Psoas muscle (tissue), 8 donors: ENCODE data around the gene C1orf116. TPM values are rescaled to one million over a fixed set of nuclear protein-coding genes. Genes with fewer than 3 reads are reported as not detected.

Experiments
- ATAC-seq, 4 donors: fragments of 200-7000 bp; cut with Tn5 transposase; one replicate each; pipeline ENCODE4 v1.9.1; 2020; ENCODE audit warnings: moderate library complexity in 3 of 4, mild to moderate bottlenecking in 2 of 4
- DNase-seq, 2 donors: peaks; one replicate each; pipeline ENCODE4 v3.0.0-alpha.2; 2020
- H3K27ac ChIP-seq: fragments of 200-600 bp; one replicate; pipeline ENCODE4 v1.8.0; 2022
- H3K27me3 ChIP-seq, 3 donors: fragments of 200-600 bp in 1 of 3; one replicate each; pipeline versions ENCODE4 v1.6.1 to v1.8.0; 2013 to 2022; ENCODE audit warnings: low read length in 2 of 3, mild to moderate bottlenecking in 2 of 3, moderate library complexity in 1 of 3; ENCODE audit not compliant: insufficient read depth in 3 of 3
- H3K36me3 ChIP-seq, 2 donors: fragments of 200-600 bp in 1 of 2; one replicate each; pipeline versions ENCODE4 v1.6.1 to v1.8.0; 2013 to 2022; ENCODE audit warnings: low read depth in 1 of 2, mild to moderate bottlenecking in 1 of 2, moderate library complexity in 1 of 2; ENCODE audit not compliant: insufficient read depth in 1 of 2
- H3K4me1 ChIP-seq: fragments of 200-600 bp; one replicate; pipeline ENCODE4 v1.8.0; 2022
- H3K4me3 ChIP-seq: fragments of 200-600 bp; one replicate; pipeline ENCODE4 v1.8.0; 2022; ENCODE audit warnings: mild to moderate bottlenecking
- H3K9me3 ChIP-seq: fragments of 200-600 bp; one replicate; pipeline ENCODE4 v1.8.0; 2022
- WGBS, 3 donors: extraction: QIAGEN DNeasy Blood & Tissue Kit; methylation state at CpG; one replicate each; pipeline versions ENCODE4 v1.1.6 to v1.1.7; 2013; 5-methylcytosine and 5-hydroxymethylcytosine counted together
- intact Hi-C, 2 donors: fragments of 100-400 bp; cut with DNase I; formaldehyde crosslinking; loops; one replicate each; pipeline versions ENCODE4 v1.11.0 to v1.14.2; 2022
- polyA plus RNA-seq, 3 donors: library from polyadenylated mRNA; stranded (reverse); fragments of 200-250 nt; gene quantifications; one replicate each; pipeline ENCODE4 v1.2.3, GENCODE V29; 2013
- total RNA-seq, 4 donors: library from RNA; stranded (reverse); fragmentation: NEBNext Ultra II Directional in 2 of 4; extraction: Animal tissue kit (Norgen Biotek cat#: 25700) in 2 of 4; gene quantifications; one replicate each; pipeline versions ENCODE4 v1.2.1 to v1.2.4, GENCODE V29; 2021 to 2023
- TF ChIP-seq, protein P1 (sequence below): fragments of 200-600 bp; IDR thresholded peaks from one replicate; pipeline ENCODE4 v1.8.0; 2022; ENCODE audit warnings: antibody characterized with exemption
- donor health status: healthy with polysubstance abuse.
- donor health status: DM: no; HTN: no; CAD: no; lungs with moderate emphysema.
- donor health status: Bipolar disorder and iron deficiency.
- donor health status: healthy.
- donor health status: DM: yes; HTN: yes; CAD: no.
- donor health status: DM: no; HTN: no; CAD: no.
- donor health status: DM: no; HTN: no; CAD: no.
- donor health status: DM: yes; HTN: yes; CAD: no.

C1orf116 gene
- total and polyA plus RNA-seq, 7 donors: 0.12 to 1.4 (median 0.35) TPM

DNA sequence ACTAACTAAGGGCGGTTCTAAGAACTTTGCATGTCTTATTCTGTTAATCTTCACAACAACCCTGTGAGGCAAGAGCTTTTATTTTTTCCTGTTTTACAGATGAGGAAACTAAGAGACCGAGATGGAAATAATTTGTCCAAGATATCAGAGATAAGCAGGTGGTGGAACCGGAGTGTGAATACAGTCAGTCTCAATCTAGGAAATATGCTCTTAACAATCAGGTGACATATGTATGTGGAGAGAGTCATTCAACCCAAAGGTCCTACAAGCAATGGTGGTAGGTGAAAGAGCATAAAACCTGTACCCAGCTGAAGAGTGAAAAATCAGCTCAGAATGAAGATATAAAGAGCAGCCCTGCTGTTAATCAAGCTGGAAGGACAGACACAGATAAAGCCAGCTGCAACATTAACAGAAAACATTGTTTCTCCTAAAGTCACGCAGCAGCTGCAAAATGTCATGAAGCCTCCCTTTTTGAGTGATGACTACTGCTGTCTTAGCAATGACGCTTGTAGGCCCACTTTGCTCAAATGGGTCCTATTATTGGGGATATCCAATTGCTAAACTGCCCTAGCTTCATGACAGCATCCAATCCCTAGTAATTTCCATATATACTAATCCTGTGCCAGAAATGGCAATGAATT lies 31.8 kb downstream of the C1orf116 start:
- DNase-seq: no peak
- intact Hi-C loops: no loop called here
- TF ChIP-seq, protein P1, sequence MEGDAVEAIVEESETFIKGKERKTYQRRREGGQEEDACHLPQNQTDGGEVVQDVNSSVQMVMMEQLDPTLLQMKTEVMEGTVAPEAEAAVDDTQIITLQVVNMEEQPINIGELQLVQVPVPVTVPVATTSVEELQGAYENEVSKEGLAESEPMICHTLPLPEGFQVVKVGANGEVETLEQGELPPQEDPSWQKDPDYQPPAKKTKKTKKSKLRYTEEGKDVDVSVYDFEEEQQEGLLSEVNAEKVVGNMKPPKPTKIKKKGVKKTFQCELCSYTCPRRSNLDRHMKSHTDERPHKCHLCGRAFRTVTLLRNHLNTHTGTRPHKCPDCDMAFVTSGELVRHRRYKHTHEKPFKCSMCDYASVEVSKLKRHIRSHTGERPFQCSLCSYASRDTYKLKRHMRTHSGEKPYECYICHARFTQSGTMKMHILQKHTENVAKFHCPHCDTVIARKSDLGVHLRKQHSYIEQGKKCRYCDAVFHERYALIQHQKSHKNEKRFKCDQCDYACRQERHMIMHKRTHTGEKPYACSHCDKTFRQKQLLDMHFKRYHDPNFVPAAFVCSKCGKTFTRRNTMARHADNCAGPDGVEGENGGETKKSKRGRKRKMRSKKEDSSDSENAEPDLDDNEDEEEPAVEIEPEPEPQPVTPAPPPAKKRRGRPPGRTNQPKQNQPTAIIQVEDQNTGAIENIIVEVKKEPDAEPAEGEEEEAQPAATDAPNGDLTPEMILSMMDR: no peak
- ATAC-seq: no peak
- Histone ChIP-seq H3K27me3 (no peaks in the 10 kb centered on the region), H3K9me3 (no peaks in the 10 kb centered on the region), H3K36me3 (no peaks in the 10 kb centered on the region), H3K4me3 (no peak overlapping the region), H3K27ac (no peak overlapping the region), H3K4me1 (no peaks in the 10 kb centered on the region)
- 68 to 73% (median 70%) methylated on average over 5 of the region's 5 CpGs for WGBS, 3 donors

DNA sequence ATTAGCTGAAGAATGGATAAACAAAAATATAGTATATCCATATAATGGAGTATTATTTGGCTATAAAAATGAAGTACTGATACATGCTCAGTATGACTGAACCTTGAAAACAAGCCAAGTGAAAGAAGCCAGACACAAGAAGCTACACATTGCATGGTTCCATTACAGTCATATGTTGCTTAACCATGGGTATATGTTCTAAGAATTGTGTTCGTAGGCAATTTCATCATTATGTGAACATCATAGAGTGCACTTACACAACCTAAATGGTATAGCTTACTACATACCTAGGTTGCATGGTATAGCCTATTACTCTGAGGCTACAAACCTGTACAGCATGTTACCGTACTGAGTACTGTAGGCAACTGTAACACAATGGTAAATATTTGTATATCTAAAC lies 33.7 kb downstream of the C1orf116 start:
- no peaks in the 10 kb centered on the region for H3K4me1 ChIP-seq
- no peaks in the 10 kb centered on the region for H3K36me3 ChIP-seq
- no peak for DNase-seq
- H3K9me3 ChIP-seq: no peaks in the 10 kb centered on the region
- H3K27me3 ChIP-seq: no peaks in the 10 kb centered on the region
- no peak for ATAC-seq
- WGBS, 3 donors: 89 to 92% (median 91%) methylated on average over 2 of the region's 2 CpGs
- TF ChIP-seq, protein P1: no peak
- H3K4me3 ChIP-seq: no peak overlapping the region
- no peak overlapping the region for H3K27ac ChIP-seq
- intact Hi-C loops: no loop called here

DNA sequence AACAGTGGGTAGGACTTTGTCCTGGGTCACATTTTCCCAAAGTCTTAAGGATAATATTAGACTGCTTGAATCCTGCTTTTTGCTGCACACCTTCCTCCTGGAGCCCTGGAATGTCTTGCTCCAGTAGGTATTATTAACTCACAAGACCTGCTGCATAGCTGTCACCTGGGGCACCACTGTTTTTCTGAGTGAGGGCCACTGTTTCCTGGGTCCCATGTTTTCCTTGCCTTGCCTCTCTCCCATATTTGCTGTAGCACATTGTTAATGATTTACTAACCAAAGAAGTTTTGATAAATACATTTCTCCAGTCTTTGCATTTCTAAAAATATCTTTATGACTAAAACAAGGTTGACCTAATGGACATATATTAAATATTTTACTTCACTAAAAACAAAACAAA lies 39.8 kb downstream of the C1orf116 start:
- H3K9me3 ChIP-seq: no peaks in the 10 kb centered on the region
- no peak overlapping the region for H3K4me3 ChIP-seq
- no peak overlapping the region for H3K27ac ChIP-seq
- ATAC-seq: no peak
- H3K4me1 ChIP-seq: no peaks in the 10 kb centered on the region
- TF ChIP-seq, protein P1: no peak
- DNase-seq: no peak
- intact Hi-C loops: no loop called here
- H3K27me3 ChIP-seq: peaks cover 0 to 3% (median 3%) of the 10 kb centered on the region in 3 donors
- no peaks in the 10 kb centered on the region for H3K36me3 ChIP-seq

DNA sequence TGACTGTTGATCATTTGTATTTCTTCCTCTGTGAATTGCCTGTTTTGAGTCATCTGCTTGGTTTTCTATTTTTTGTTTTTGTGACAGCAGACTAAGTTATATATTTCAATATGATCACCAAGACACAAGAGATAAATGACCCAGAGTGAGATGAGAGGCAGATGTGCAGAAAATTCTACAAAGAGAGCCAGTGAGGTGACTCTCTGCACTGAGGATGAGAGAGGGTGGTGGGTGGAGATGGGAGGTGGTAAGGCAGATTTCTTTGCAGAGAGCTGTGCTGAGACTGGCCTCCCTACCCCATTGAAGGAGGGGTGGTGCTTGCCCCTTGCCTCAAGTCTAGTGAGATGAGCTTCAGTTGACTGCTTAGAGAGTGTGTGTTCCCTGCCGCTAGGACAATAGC lies 44.7 kb downstream of the C1orf116 start:
- Histone ChIP-seq H3K4me3 (no peak overlapping the region), H3K27me3 (peaks cover 0 to 6% (median 3%) of the 10 kb centered on the region in 3 donors), H3K36me3 (no peaks in the 10 kb centered on the region), H3K27ac (no peak overlapping the region), H3K9me3 (no peaks in the 10 kb centered on the region), H3K4me1 (no peaks in the 10 kb centered on the region)
- intact Hi-C loops: loop anchor here in 1 of 2 donors (10.0 kb wide), 1 partner anchor 353 kb away; the partner anchor contains the start of gene DYRK3
- no peak for ATAC-seq
- DNase-seq: no peak
- TF ChIP-seq, protein P1: no peak
- 77 to 93% (median 92%) methylated on average over 1 of the region's 1 CpG for WGBS, 3 donors

DNA sequence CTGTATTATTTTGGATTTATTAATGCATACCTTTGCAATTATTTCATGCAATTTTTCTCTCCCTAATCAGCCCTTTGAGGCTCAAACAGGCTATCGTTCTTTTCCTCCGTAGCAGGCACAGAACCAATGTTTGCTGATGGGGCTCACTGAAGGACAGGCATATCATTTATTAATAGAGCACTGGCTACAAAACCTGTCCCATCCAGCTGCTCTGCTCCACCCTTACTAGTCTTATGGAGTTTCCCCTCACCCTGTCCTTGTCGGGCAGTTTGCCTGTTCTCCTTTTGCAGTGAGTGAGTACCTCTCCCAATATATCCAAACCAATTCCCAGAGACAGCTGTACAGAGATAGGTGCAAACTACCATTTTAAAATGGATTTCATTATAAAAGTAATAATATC lies 45.7 kb downstream of the C1orf116 start:
- TF ChIP-seq, protein P1: no peak
- H3K27ac ChIP-seq: no peak overlapping the region
- no peaks in the 10 kb centered on the region for H3K9me3 ChIP-seq
- no peaks in the 10 kb centered on the region for H3K36me3 ChIP-seq
- ATAC-seq: no peak
- H3K27me3 ChIP-seq: peaks cover 0 to 3% (median 3%) of the 10 kb centered on the region in 3 donors
- DNase-seq: no peak
- no peaks in the 10 kb centered on the region for H3K4me1 ChIP-seq
- intact Hi-C loops: loop anchor here in 1 of 2 donors (10.0 kb wide), 1 partner anchor 352 kb away; the partner anchor contains the start of gene DYRK3
- H3K4me3 ChIP-seq: no peak overlapping the region
- 45 to 56% (median 45%) methylated on average over 3 of the region's 3 CpGs for WGBS, 3 donors
